ENCODE results near the gene CALD1.

The CALD1 gene

DNA sequence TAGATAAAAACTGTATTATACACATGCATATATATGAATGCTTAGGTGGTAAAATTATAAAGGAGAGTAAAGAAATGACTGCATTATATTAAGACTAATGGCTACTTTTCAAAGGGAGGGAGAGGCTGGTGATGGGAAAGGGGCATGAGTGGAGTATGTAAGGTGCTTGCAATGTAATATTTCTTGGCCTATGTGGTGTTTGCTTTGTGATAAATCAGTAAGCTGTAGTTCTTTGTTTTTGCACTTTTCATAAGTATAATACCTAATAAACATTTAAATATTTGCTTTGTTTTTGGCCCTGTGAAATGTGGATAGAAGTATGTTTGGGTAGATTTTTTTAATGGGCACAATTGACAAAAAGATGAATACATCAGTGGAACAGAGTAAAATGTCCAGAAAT lies 232.8 kb downstream of the CALD1 start:
- Histone ChIP-seq H3K4me3 (ENCODE audit: low read depth in 1 of 2, low read length in 1 of 2) (no peak overlapping the region), H3K4me1 (ENCODE audit: control insufficient read depth in 1 of 2, insufficient read depth in 1 of 2, low read depth in 1 of 2, low read length in 1 of 2) (no peaks in the 10 kb centered on the region), H3K27ac (no peak overlapping the region), H3K27me3 (no peaks in the 10 kb centered on the region), H3K36me3 (no peaks in the 10 kb centered on the region), H3K9me3 (no peaks in the 10 kb centered on the region)
- no peak for TF ChIP-seq CTCF (IDR thresholded peaks at IDR 0.05)

Data from neutrophil (primary cell).